Measurements from ENCODE around the gene TSPAN32. TPM values are rescaled to one million over a fixed set of nuclear protein-coding genes. Genes with fewer than 3 reads are reported as not detected.

The TSPAN32 gene
- total and polyA plus RNA-seq, 5 donors, result 11.4 to 24.0 (median 14.2) TPM

DNA sequence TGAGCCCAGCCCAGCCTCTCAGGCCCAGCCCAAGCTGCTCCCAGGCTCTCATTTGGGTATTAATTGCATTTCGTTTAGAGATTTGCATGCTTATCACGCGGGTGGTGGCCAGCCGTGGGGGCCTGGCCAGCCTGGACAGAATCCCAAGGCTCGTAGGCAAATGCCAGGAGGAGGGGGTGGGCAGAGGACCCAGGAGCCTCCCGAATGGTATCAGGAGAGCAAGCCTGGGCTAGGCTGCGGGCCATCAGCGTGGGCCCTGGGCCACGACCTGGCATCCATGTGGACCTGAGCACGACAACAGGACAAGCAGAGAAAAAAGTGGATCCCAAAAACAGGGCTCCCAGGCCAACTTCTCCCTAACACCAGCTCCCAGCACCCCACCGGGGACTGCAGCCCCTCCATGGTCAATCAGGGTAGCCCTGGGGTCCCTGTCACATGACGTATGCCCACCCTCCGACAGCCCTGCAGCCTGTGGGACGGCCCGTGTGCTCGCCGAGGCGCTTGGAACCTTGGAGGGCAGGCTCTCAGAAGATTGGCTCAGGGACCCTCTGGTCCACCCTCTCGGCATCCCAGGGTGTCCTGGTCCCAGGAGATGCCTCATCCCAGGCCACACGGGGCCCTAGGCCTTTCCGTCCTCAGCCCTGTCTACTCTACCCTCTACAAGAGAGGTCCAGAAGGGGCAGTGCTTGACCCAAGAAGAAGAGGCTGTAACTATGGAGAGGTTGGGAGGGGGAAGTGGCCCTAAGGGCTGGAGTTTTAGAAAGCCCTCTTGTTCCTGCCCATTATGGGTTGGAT, 40.2 kb upstream of the TSPAN32 start:
- no peak overlapping the region for H3K4me3 ChIP-seq (ENCODE audit: low read length)
- no peak overlapping the region for H3K27ac ChIP-seq (ENCODE audit: low read length)
- no peak for ATAC-seq
- H3K27me3 ChIP-seq (ENCODE audit: control insufficient read depth, insufficient read depth), result no peaks in the 10 kb centered on the region
- 79% methylated on average over 21 of the region's 21 CpGs for WGBS
- H3K9me3 ChIP-seq (ENCODE audit: control insufficient read depth, low read length), result no peaks in the 10 kb centered on the region
- DNase-seq, result no peak
- intact Hi-C loops (cut with DNase I), result no loop called here
- no peaks in the 10 kb centered on the region for H3K4me1 ChIP-seq (ENCODE audit: control insufficient read depth, insufficient read depth, low read length)

DNA sequence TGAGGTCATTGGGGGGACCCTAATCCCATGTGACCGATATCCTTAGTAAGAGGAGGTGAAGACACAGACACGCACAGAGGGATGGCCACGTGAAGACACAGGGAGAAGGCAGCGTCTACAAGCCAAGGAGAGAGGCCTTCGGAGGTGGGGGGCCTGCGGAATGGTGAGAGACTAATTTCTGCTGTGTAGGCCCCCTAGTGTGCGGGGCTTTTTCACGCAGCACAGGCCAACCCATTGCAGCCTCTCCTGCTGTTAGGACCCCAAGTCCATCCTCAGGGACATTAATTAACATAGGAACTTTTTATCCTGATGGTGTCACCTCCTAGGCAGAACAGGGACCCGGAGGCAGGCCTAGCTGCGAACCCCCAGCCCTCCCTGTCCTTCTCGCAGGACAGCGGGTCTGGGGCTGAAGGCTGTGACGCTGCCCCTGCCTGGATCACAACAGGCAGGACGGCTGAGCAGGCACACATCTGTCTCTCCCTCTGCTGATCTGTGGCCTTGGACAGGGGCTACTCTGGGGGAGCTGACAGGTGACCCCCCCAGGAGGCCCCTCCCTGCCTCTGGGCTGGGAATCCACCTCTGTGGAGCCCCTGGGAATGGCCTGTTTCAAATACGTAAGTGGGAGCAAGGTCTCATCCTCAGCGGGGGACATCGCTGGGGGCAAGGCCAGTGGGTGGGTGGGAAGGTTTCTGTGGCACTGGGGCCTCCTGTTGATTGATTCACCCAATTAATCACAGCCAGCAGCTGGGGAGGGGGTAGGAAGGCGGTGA, 39.3 kb upstream of the TSPAN32 start:
- Histone ChIP-seq H3K9me3 (ENCODE audit: control insufficient read depth, low read length) (no peaks in the 10 kb centered on the region), H3K27ac (ENCODE audit: low read length) (no peak overlapping the region), H3K4me3 (ENCODE audit: low read length) (no peak overlapping the region), H3K27me3 (ENCODE audit: control insufficient read depth, insufficient read depth) (no peaks in the 10 kb centered on the region), H3K4me1 (ENCODE audit: control insufficient read depth, insufficient read depth, low read length) (no peaks in the 10 kb centered on the region)
- ATAC-seq, result no peak
- DNase-seq, result no peak
- intact Hi-C loops (cut with DNase I), result no loop called here
- WGBS, result 90% methylated on average over 18 of the region's 18 CpGs

DNA sequence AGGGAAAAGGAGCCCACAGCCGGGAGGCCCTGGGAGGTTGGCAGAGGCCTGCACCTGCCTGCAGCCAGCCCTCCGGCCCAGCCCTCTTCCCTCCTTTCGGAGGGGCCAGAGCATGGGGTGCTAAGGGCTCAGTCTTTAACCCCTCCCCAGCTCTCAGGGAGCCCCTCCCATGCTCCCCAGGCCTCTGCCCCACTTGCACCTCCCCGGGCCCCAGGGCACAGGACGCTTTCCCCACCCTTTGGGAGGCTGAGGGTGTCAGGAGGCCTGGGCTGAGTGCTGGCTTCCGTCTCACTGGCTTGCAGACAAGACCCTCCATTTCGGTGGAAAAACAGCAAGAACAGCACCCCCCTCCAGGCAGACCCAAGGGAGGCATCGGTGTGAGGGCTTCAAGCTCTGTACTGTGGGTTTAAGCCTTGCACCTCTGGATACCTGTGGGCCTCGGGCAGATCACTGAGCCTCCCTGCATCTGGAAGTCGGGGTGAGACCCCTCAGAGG, 38.7 kb upstream of the TSPAN32 start:
- DNase-seq (no peak), ATAC-seq (no peak)
- Histone ChIP-seq H3K27me3 (ENCODE audit: control insufficient read depth, insufficient read depth) (no peaks in the 10 kb centered on the region), H3K9me3 (ENCODE audit: control insufficient read depth, low read length) (no peaks in the 10 kb centered on the region), H3K4me3 (ENCODE audit: low read length) (no peak overlapping the region), H3K27ac (ENCODE audit: low read length) (no peak overlapping the region), H3K4me1 (ENCODE audit: control insufficient read depth, insufficient read depth, low read length) (no peaks in the 10 kb centered on the region)
- intact Hi-C loops (cut with DNase I), result no loop called here
- 88% methylated on average over 10 of the region's 10 CpGs for WGBS

- H3K27me3 ChIP-seq (ENCODE audit: control insufficient read depth, insufficient read depth), result no peaks in the 10 kb centered on the region
- no peak for ATAC-seq
- H3K4me3 ChIP-seq (ENCODE audit: low read length), result no peak overlapping the region
- WGBS, result 93% methylated on average over 13 of the region's 13 CpGs
- no peaks in the 10 kb centered on the region for H3K4me1 ChIP-seq (ENCODE audit: control insufficient read depth, insufficient read depth, low read length)
- H3K9me3 ChIP-seq (ENCODE audit: control insufficient read depth, low read length), result no peaks in the 10 kb centered on the region
- intact Hi-C loops (cut with DNase I), result no loop called here
- H3K27ac ChIP-seq (ENCODE audit: low read length), result no peak overlapping the region
- peak in 1 of 3 donors; percentile 29 for DNase-seq
These were observed 38.0 kb upstream of the TSPAN32 start for GRCh38 chr11:2263724-2264360.

- peak in 1 of 3 donors; percentile 33 for DNase-seq
- ATAC-seq, result no peak
- 86% methylated on average over 22 of the region's 22 CpGs for WGBS
- Histone ChIP-seq H3K4me3 (ENCODE audit: low read length) (no peak overlapping the region), H3K27ac (ENCODE audit: low read length) (no peak overlapping the region), H3K27me3 (ENCODE audit: control insufficient read depth, insufficient read depth) (no peaks in the 10 kb centered on the region), H3K4me1 (ENCODE audit: control insufficient read depth, insufficient read depth, low read length) (no peaks in the 10 kb centered on the region), H3K9me3 (ENCODE audit: control insufficient read depth, low read length) (no peaks in the 10 kb centered on the region)
- intact Hi-C loops (cut with DNase I), result no loop called here
These were observed 37.3 kb upstream of the TSPAN32 start for GRCh38 chr11:2264366-2265053.

DNA sequence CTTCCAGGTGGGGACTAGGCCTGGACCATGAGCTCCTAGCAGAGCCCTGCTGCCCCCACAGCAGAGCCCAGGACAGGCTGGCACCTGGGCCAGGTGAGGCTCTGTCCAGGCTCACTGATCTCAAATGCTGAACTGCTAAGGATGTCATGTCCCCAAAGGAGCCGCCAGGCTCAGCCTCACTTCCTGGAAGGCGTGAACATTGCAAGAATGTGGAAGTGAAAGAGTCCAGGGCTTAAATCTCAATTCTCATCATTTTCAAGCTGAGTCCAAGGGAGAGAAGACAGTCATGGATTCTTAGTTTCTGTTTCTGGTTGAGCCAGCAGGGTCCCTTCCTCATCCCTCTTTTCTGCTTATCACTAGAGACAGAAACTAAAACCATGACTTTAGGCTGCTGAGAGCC, 36.4 kb upstream of the TSPAN32 start:
- Histone ChIP-seq H3K27ac (ENCODE audit: low read length) (no peak overlapping the region), H3K27me3 (ENCODE audit: control insufficient read depth, insufficient read depth) (no peaks in the 10 kb centered on the region), H3K9me3 (ENCODE audit: control insufficient read depth, low read length) (no peaks in the 10 kb centered on the region), H3K4me3 (ENCODE audit: low read length) (no peak overlapping the region), H3K4me1 (ENCODE audit: control insufficient read depth, insufficient read depth, low read length) (no peaks in the 10 kb centered on the region)
- ATAC-seq (no peak), DNase-seq (peak in 2 of 3 donors; percentile 63 to 74)
- intact Hi-C loops (cut with DNase I), result no loop called here
- WGBS, result 43% methylated on average over 2 of the region's 2 CpGs

GRCh38 chr11:2265854-2266585, 35.8 kb upstream of the TSPAN32 start:
- H3K27me3 ChIP-seq (ENCODE audit: control insufficient read depth, insufficient read depth), result no peaks in the 10 kb centered on the region
- intact Hi-C loops (cut with DNase I), result no loop called here
- no peak overlapping the region for H3K27ac ChIP-seq (ENCODE audit: low read length)
- ATAC-seq (no peak), DNase-seq (no peak)
- WGBS, result 68% methylated on average over 24 of the region's 24 CpGs
- H3K4me1 ChIP-seq (ENCODE audit: control insufficient read depth, insufficient read depth, low read length), result no peaks in the 10 kb centered on the region
- no peaks in the 10 kb centered on the region for H3K9me3 ChIP-seq (ENCODE audit: control insufficient read depth, low read length)
- no peak overlapping the region for H3K4me3 ChIP-seq (ENCODE audit: low read length)

DNA sequence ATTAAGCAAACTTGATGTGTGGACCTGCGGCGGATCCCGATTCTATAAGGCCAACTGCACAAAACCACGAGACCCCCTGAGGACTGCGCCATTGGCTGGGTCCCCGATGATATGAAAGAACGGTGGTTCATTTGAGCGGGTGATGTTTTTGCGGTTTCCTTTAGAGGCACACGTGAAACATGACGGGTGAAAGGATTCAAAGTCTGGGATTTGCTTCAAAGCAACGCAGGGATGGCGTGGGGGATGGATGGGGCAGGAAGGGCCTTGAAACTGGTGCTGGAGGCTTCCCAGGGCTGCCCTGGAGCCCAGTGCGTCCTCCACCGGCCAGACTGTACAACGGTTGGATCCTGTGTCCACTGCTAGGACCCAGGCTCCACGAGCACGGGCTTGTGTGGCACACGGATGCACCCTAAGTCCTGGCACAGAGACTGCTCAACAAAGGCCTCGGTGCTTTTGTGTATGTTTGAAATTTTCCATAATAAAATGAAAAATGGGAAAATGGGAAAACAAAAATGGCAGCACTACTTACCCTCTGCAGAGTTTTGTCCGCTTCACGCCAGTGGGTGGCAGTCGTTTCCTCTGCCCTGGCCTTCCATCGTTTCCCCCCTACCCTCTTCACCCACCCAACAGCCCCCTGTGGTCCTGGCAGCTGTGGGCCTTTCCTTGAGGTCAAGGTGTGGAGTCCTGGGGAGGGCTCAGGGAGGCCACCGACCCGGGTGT, 35.1 kb upstream of the TSPAN32 start:
- Histone ChIP-seq H3K4me1 (ENCODE audit: control insufficient read depth, insufficient read depth, low read length) (no peaks in the 10 kb centered on the region), H3K27me3 (ENCODE audit: control insufficient read depth, insufficient read depth) (no peaks in the 10 kb centered on the region), H3K27ac (ENCODE audit: low read length) (no peak overlapping the region), H3K4me3 (ENCODE audit: low read length) (no peak overlapping the region), H3K9me3 (ENCODE audit: control insufficient read depth, low read length) (no peaks in the 10 kb centered on the region)
- DNase-seq (peak in 1 of 3 donors; percentile 35), ATAC-seq (no peak)
- intact Hi-C loops (cut with DNase I), result no loop called here
- WGBS, result 93% methylated on average over 26 of the region's 26 CpGs

DNA sequence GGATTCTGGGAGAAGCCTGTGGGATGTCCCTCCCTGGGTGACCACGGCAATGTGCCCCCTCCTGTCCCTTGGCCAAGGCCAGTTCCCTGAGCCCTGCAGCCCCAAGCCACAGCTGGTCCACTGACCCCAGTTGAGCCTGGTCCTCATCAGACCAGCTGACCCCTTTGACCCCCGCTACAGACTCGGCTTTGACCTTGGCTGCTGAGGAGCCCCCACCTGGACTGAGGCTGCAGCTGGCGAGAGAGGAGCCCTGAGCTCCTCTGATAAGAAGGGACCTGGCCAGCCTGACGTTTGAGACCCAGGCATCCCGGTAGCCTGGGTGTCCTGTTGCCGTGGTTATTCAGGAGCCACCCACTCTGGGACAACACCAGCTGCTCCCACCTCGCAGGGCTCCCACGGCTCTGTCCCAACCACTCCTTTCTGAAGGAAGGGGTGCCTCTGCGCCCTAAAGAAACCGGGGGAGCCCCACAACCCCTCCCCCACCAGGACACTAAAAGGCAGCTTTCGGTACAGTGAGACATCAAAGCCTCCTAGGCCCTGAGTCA, 34.4 kb upstream of the TSPAN32 start:
- 84% methylated on average over 12 of the region's 12 CpGs for WGBS
- Histone ChIP-seq H3K27me3 (ENCODE audit: control insufficient read depth, insufficient read depth) (no peaks in the 10 kb centered on the region), H3K9me3 (ENCODE audit: control insufficient read depth, low read length) (no peaks in the 10 kb centered on the region), H3K4me3 (ENCODE audit: low read length) (no peak overlapping the region), H3K27ac (ENCODE audit: low read length) (no peak overlapping the region), H3K4me1 (ENCODE audit: control insufficient read depth, insufficient read depth, low read length) (no peaks in the 10 kb centered on the region)
- ATAC-seq (no peak), DNase-seq (peak in 1 of 3 donors; percentile 28)
- intact Hi-C loops (cut with DNase I), result no loop called here
